HG03432 (cell line): ENCODE data around the gene TMSB15C.

Source experiments
- ATAC-seq: cut with Tn5 transposase; IDR thresholded peaks from one replicate; pipeline ENCODE4 v1.9.1; 2021; ENCODE audit warnings: mild to moderate bottlenecking, moderate library complexity; ENCODE audit not compliant: unreplicated experiment

Gene TMSB15C

GRCh38 chrX:104047171-104047570 lies 28.9 kb downstream of the TMSB15C start:
- ATAC-seq, result no peak

- ATAC-seq, result no peak
Observed at GRCh38 chrX:104045642-104046041, 30.4 kb downstream of the TMSB15C start.

- no peak for ATAC-seq
Observed at GRCh38 chrX:104041003-104041402, 35.0 kb downstream of the TMSB15C start.

- ATAC-seq, result no peak
Observed at GRCh38 chrX:104039689-104040505, 36.1 kb downstream of the TMSB15C start, which contains the start of gene H2BW2. Gene H2BW2, plus strand, starts transcription at chrX:104039956. Its CDS starts 39 bp downstream, at chrX:104039995.
